PC-9 (cell line): ENCODE data around the gene CEP57L1. TPM values are rescaled to one million over a fixed set of nuclear protein-coding genes. Genes with fewer than 3 reads are reported as not detected.
A peak's percentile ranks its signal among the peaks of the same experiment; 100 is the strongest.

ENCODE experiments used
- BruUV-seq: library from RNA; stranded (reverse); fragments of 400-500 nt; replicated peaks from 2 replicates; lab custom pipeline; 2021; lab: Mats Ljungman, UMichigan
- CTCF ChIA-PET: fragments of 300-600 bp; sonication (Branson Sonifier 250); formaldehyde crosslinking; loops from one replicate; lab custom pipeline; 2022; ENCODE audit warnings: antibody characterized with exemption; lab: Charles Lee
- POLR2A ChIA-PET: fragments of 300-600 bp; sonication (Branson Sonifier 250); formaldehyde crosslinking; loops from one replicate; lab custom pipeline; 2022; ENCODE audit warnings: antibody characterized with exemption; ENCODE audit not compliant: unreplicated experiment; lab: Charles Lee
- DNase-seq, 2 experiments: peaks; one replicate each; pipeline versions ENCODE4 v3.0.0 to v3.0.0-alpha.2; 2015 to 2022; ENCODE audit warnings: mixed read lengths in 1 of 2
- H2AFZ ChIP-seq: fragments of 200-600 bp; sonication (generic); 2 replicates; pipeline ENCODE4 v1.8.1; 2017; ENCODE audit warnings: antibody characterized with exemption
- H3F3A ChIP-seq: fragments of 200-600 bp; sonication (generic); 2 replicates; pipeline ENCODE4 v1.8.1; 2017; ENCODE audit warnings: antibody characterized with exemption, mild to moderate bottlenecking, low read depth; ENCODE audit not compliant: insufficient read depth
- H3K27ac ChIP-seq: fragments of 200-600 bp; sonication (generic); 2 replicates; pipeline ENCODE4 v1.6.1; 2016; ENCODE audit warnings: mixed run types
- H3K27me3 ChIP-seq: fragments of 200-600 bp; sonication (generic); 2 replicates; pipeline ENCODE4 v1.6.1; 2016; ENCODE audit warnings: low read depth, mixed run types; ENCODE audit not compliant: insufficient read depth
- H3K36me3 ChIP-seq: fragments of 200-600 bp; sonication (generic); 2 replicates; pipeline ENCODE4 v1.6.1; 2016; ENCODE audit warnings: low read depth, mixed run types
- H3K4me1 ChIP-seq: fragments of 200-600 bp; sonication (generic); replicated peaks from 2 replicates; pipeline ENCODE4 v1.6.1; 2016; ENCODE audit warnings: mixed run types; ENCODE audit not compliant: insufficient read depth
- H3K4me2 ChIP-seq: fragments of 200-600 bp; sonication (generic); 2 replicates; pipeline ENCODE4 v1.6.1; 2017; ENCODE audit warnings: mixed run types
- H3K4me3 ChIP-seq: fragments of 200-600 bp; sonication (generic); 2 replicates; pipeline ENCODE4 v1.6.1; 2016; ENCODE audit warnings: mixed run types
- H3K79me2 ChIP-seq: fragments of 200-600 bp; sonication (generic); 2 replicates; pipeline ENCODE4 v1.6.1; 2017; ENCODE audit warnings: low read depth, mixed run types
- H3K9me2 ChIP-seq: fragments of 200-600 bp; sonication (generic); 2 replicates; pipeline ENCODE4 v1.8.1; 2017; ENCODE audit warnings: mild to moderate bottlenecking; ENCODE audit not compliant: insufficient read depth
- H3K9me3 ChIP-seq: fragments of 200-600 bp; sonication (generic); 2 replicates; pipeline ENCODE4 v1.8.1; 2016; ENCODE audit warnings: low read depth; ENCODE audit not compliant: insufficient read depth
- H4K20me1 ChIP-seq: fragments of 200-600 bp; sonication (generic); 2 replicates; pipeline ENCODE4 v1.8.1; 2017; ENCODE audit not compliant: insufficient read depth
- CTCF ChIP-seq: fragments of 200-600 bp; sonication (generic); conservative IDR thresholded peaks from 2 replicates; pipeline ENCODE4 v1.6.1; 2017; ENCODE audit warnings: mixed run types, antibody characterized with exemption, mild to moderate bottlenecking, moderate library complexity
- EZH2 ChIP-seq: fragments of 200-600 bp; sonication (generic); IDR thresholded peaks from 2 replicates; pipeline ENCODE4 v1.8.0; 2017; ENCODE audit warnings: antibody characterized with exemption, low read depth
- intact Hi-C: fragments of 100-400 bp; cut with micrococcal nuclease; formaldehyde crosslinking; loops from one replicate; pipeline ENCODE4 v1.10.0; 2022; ENCODE audit not compliant: unreplicated experiment
- total RNA-seq: library from RNA; stranded (reverse); gene quantifications from 2 replicates; pipeline ENCODE4 v1.2.3, GENCODE V29; 2021

The CEP57L1 gene
- total RNA-seq, 1 experiment from 2014 or later: 18.3 TPM

- Histone ChIP-seq H2AFZ (no peak overlapping the region), H3K9me3 (no peaks in the 10 kb centered on the region), H3K4me2 (0 out of 2 replicates have a peak overlapping the region, but pooled peaks have one; percentile 18), H3K27ac (0 out of 2 replicates have a peak overlapping the region, but pooled peaks have one; percentile 9), H3K4me3 (no peak overlapping the region), H3K9me2 (no peaks in the 10 kb centered on the region; the same call in 1 of the 2 replicates), H3K36me3 (no peaks in the 10 kb centered on the region), H3F3A (0 out of 2 replicates have a peak, but pooled peaks cover 5% of the 10 kb centered on the region), H4K20me1 (no peaks in the 10 kb centered on the region), H3K27me3 (no peaks in the 10 kb centered on the region), H3K4me1 (peaks cover 18% of the 10 kb centered on the region), H3K79me2 (no peaks in the 10 kb centered on the region)
- no TSS peak for BruUV-seq
- POLR2A ChIA-PET: interaction anchor here (0.5 kb wide), 1 partner anchor 226 kb away, joined by 5 read pairs; no protein-coding TSS in a partner anchor
- CTCF ChIA-PET: interaction anchor here (0.6 kb wide), 1 partner anchor 1067 kb away, joined by 3 read pairs; no protein-coding TSS in a partner anchor
- TF ChIP-seq EZH2: no peak
- no peak for TF ChIP-seq CTCF
- intact Hi-C loops: loop anchor here (2.0 kb wide), 1 partner anchor 77 kb away; the partner anchor contains the start of genes CEP57L1 and SESN1
- DNase-seq: peak; percentile 47 to 93
These were observed 76.9 kb downstream of the CEP57L1 start for GRCh38 chr6:109172101-109172746.

GRCh38 chr6:109174916-109175315 is 79.6 kb downstream of the CEP57L1 start:
- BruUV-seq: no TSS peak
- Histone ChIP-seq H3K4me1 (peaks cover 18% of the 10 kb centered on the region), H3K27me3 (no peaks in the 10 kb centered on the region), H3K4me2 (no peak overlapping the region), H3K79me2 (no peaks in the 10 kb centered on the region), H3F3A (0 out of 2 replicates have a peak, but pooled peaks cover 5% of the 10 kb centered on the region), H2AFZ (no peak overlapping the region), H4K20me1 (no peaks in the 10 kb centered on the region), H3K27ac (no peak overlapping the region), H3K4me3 (no peak overlapping the region), H3K36me3 (no peaks in the 10 kb centered on the region), H3K9me2 (no peaks in the 10 kb centered on the region; the same call in 1 of the 2 replicates), H3K9me3 (no peaks in the 10 kb centered on the region)
- ChIA-PET CTCF (no interaction called here), POLR2A (no interaction called here)
- intact Hi-C loops: no loop called here
- DNase-seq: no peak
- TF ChIP-seq CTCF (no peak), EZH2 (no peak)

- H3K4me1 ChIP-seq: no peaks in the 10 kb centered on the region
- H3K27ac ChIP-seq: no peak overlapping the region
- no peaks in the 10 kb centered on the region for H3K27me3 ChIP-seq
- H2AFZ ChIP-seq: no peak overlapping the region
- no peaks in the 10 kb centered on the region; the same call in 1 of the 2 replicates for H3K9me2 ChIP-seq
- ChIA-PET POLR2A (no interaction called here), CTCF (no interaction called here)
- DNase-seq: no peak
- no peaks in the 10 kb centered on the region for H3K36me3 ChIP-seq
- BruUV-seq: no TSS peak
- intact Hi-C loops: no loop called here
- no peaks in the 10 kb centered on the region for H3K79me2 ChIP-seq
- no peak overlapping the region for H3K4me2 ChIP-seq
- H3F3A ChIP-seq: no peaks in the 10 kb centered on the region
- H3K9me3 ChIP-seq: no peaks in the 10 kb centered on the region
- no peak overlapping the region for H3K4me3 ChIP-seq
- TF ChIP-seq CTCF (no peak), EZH2 (no peak)
- H4K20me1 ChIP-seq: no peaks in the 10 kb centered on the region
These were observed 83.6 kb downstream of the CEP57L1 start for GRCh38 chr6:109178921-109179320.
